ENCODE measurements around the gene GPR3.

GPR3 gene

DNA sequence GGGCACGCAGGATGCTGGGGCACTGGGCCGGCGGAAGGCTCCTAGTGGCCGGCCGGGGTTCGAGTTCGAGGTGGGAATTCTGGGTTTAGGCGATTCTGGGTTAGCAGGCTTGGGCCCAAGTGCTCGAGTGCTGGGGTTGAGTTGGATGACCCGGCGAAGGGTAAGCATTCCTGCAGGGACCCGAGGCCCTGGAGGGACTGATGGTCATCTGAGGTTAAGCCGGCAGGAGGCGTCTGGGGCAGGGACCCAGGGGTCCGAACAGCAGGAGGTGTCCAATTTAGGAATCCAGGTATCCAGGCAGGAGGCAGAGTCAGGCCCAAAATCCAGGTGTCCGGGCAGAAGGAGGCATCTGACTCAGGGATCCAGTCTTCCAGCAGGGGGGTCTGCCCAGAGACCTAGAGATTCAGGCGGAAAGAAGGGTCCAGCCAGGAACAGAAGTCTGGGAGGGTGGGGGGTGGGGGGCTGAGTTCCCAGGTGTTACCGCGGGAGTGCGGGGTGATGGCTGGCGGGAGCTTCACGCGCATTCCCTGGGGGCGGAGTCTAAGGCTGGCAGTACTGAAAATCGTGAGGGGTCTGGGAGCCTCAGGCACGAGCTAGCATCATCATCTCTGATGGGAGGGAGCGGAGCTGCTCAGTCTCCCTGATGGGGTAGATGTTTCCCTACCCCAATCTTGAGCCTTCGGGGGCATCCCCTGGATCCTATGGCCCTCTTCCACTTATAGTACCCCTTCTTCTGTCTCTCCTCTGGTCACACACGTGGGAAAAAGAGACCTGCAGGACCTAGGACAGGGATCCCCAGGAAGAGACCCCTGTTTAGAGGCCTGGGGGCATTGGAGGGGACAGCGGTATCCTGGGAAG is 585 bp downstream of the GPR3 start:
- TF ChIP-seq, protein P1, sequence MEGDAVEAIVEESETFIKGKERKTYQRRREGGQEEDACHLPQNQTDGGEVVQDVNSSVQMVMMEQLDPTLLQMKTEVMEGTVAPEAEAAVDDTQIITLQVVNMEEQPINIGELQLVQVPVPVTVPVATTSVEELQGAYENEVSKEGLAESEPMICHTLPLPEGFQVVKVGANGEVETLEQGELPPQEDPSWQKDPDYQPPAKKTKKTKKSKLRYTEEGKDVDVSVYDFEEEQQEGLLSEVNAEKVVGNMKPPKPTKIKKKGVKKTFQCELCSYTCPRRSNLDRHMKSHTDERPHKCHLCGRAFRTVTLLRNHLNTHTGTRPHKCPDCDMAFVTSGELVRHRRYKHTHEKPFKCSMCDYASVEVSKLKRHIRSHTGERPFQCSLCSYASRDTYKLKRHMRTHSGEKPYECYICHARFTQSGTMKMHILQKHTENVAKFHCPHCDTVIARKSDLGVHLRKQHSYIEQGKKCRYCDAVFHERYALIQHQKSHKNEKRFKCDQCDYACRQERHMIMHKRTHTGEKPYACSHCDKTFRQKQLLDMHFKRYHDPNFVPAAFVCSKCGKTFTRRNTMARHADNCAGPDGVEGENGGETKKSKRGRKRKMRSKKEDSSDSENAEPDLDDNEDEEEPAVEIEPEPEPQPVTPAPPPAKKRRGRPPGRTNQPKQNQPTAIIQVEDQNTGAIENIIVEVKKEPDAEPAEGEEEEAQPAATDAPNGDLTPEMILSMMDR (conservative IDR thresholded peaks at IDR 0.05; ENCODE audit: low read length): peak; percentile 47
- H3K4me3 ChIP-seq (ENCODE audit: low read length): peak overlapping the region; percentile 68
- no peak for DNase-seq (ENCODE audit: low read depth)

DNA sequence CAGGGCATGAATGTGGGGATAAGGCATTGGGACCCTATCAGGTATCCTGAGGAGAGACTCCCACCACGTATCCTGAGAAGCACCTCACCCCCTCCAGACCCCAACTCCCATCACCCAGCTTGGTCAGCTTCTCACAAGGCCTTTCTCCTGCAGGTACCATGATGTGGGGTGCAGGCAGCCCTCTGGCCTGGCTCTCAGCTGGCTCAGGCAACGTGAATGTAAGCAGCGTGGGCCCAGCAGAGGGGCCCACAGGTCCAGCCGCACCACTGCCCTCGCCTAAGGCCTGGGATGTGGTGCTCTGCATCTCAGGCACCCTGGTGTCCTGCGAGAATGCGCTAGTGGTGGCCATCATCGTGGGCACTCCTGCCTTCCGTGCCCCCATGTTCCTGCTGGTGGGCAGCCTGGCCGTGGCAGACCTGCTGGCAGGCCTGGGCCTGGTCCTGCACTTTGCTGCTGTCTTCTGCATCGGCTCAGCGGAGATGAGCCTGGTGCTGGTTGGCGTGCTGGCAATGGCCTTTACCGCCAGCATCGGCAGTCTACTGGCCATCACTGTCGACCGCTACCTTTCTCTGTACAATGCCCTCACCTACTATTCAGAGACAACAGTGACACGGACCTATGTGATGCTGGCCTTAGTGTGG is 1.3 kb downstream of the GPR3 start:
- no peak for DNase-seq (ENCODE audit: low read depth)
- H3K4me3 ChIP-seq (ENCODE audit: low read length): no peak overlapping the region
- TF ChIP-seq, protein P1 (conservative IDR thresholded peaks at IDR 0.05; ENCODE audit: low read length): no peak

DNA sequence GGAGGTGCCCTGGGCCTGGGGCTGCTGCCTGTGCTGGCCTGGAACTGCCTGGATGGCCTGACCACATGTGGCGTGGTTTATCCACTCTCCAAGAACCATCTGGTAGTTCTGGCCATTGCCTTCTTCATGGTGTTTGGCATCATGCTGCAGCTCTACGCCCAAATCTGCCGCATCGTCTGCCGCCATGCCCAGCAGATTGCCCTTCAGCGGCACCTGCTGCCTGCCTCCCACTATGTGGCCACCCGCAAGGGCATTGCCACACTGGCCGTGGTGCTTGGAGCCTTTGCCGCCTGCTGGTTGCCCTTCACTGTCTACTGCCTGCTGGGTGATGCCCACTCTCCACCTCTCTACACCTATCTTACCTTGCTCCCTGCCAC is 1.8 kb downstream of the GPR3 start:
- DNase-seq (ENCODE audit: low read depth): no peak
- TF ChIP-seq, protein P1 (conservative IDR thresholded peaks at IDR 0.05; ENCODE audit: low read length): no peak

DNA sequence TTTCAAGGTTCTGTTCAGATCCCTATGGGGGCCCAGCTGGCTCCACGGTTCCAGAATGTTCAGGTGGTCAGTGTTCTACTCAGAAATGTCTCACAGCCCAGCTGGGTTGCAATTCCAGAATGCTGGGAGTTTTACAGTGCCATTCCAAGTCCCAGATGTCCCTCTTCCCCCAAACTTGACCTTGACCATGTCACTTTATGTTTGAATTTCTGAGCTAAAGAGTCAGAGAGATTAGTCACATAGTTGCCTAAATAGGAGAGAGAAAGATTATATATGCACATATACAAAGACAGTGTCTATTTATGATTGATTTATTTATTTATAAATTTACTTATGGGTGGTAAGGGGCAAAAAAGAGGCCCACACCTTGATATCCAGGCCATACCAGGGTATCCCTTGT is 2.5 kb downstream of the GPR3 start:
- TF ChIP-seq, protein P1 (conservative IDR thresholded peaks at IDR 0.05; ENCODE audit: low read length): no peak
- no peak overlapping the region for H3K4me3 ChIP-seq (ENCODE audit: low read length)
- peak; percentile 37 for DNase-seq (ENCODE audit: low read depth)

More for the DNA sequence above, 1.8 kb downstream of the GPR3 start:
- H3K4me3 ChIP-seq (ENCODE audit: low read length): no peak overlapping the region

DNA sequence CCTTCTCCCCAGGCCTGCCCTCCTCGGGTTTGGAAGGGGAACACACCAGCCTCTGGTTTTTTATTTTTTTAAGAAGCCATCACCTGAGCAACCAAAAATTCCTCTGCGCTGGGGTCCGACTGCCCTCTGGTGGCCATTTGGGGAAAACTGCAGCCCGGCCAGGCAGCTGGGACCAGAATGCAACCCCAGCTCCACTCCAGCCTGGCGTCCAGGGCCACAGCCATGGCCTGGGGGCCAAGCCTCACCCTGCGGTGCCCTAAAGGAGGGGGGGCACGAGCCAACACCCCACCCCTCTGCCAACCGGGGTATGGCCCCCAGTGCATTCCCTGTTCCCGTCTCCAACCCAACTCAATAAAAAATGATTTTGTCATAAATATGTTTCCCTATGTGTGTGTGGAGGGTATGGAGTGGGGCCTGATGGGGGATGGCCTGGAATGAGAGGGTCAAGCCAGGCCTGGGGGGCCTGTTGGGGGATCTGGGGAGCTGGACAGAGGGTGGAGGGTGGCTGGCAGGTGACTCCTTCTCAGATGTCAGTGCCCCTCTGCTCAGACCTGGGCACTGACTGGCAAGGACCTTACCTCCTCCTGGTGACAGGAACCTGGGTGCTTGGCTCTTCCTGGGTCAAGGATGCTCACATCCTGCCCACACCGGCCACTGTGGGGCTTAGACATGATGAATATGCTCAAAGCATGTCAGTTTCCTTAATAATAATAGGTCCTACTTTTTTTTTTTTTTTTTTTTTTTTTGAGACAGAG is 3.2 kb downstream of the GPR3 start:
- TF ChIP-seq, protein P1 (conservative IDR thresholded peaks at IDR 0.05; ENCODE audit: low read length): peak; percentile 85
- peak; percentile 68 for DNase-seq (ENCODE audit: low read depth)
- no peak overlapping the region for H3K4me3 ChIP-seq (ENCODE audit: low read length)

DNA sequence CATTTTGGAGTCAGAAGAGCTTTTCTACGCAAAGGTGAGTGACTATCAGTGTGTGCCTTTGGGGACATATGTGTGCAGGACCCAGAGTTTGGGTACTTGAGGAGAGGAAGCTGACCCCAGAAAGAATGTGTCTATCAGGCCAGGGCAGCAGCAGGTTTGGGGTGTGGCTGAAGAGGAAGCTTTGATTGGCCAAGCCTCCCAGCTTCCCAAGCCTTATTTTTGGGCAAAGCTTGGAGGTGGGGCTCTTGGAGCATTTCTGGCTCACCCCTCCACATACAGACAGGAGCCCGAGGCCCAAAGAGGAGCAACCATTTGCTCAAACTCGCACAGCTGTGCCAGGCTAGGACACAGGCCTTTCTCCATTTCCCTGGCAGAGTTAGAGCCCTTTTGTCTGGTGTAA is 4.7 kb downstream of the GPR3 start:
- DNase-seq (ENCODE audit: low read depth): no peak
- no peak overlapping the region for H3K4me3 ChIP-seq (ENCODE audit: low read length)
- TF ChIP-seq, protein P1 (conservative IDR thresholded peaks at IDR 0.05; ENCODE audit: low read length): no peak
